Right kidney (tissue), 1 donor: ENCODE results near the gene TUBB.
"Not testable (repeated sequence)": the region's sequence is repeated elsewhere in the genome, so short reads cannot be mapped to it uniquely, and the experiment has no call there.

Experiments
- DNase-seq: peaks from one replicate; pipeline ENCODE4 v3.0.0-alpha.2; 2016

The TUBB gene

GRCh38 chr6:30761791-30762429 is 41.8 kb downstream of the TUBB start:
- no peak for DNase-seq

- no peak for DNase-seq
These were observed 43.0 kb downstream of the TUBB start for GRCh38 chr6:30763155-30763617.

GRCh38 chr6:30763618-30764489 is 43.7 kb downstream of the TUBB start:
- DNase-seq = peak; percentile 62

GRCh38 chr6:30764490-30765043 is 44.4 kb downstream of the TUBB start:
- DNase-seq = not testable (repeated sequence)

GRCh38 chr6:30765495-30765894 is 45.3 kb downstream of the TUBB start:
- DNase-seq = not testable (repeated sequence)

DNA sequence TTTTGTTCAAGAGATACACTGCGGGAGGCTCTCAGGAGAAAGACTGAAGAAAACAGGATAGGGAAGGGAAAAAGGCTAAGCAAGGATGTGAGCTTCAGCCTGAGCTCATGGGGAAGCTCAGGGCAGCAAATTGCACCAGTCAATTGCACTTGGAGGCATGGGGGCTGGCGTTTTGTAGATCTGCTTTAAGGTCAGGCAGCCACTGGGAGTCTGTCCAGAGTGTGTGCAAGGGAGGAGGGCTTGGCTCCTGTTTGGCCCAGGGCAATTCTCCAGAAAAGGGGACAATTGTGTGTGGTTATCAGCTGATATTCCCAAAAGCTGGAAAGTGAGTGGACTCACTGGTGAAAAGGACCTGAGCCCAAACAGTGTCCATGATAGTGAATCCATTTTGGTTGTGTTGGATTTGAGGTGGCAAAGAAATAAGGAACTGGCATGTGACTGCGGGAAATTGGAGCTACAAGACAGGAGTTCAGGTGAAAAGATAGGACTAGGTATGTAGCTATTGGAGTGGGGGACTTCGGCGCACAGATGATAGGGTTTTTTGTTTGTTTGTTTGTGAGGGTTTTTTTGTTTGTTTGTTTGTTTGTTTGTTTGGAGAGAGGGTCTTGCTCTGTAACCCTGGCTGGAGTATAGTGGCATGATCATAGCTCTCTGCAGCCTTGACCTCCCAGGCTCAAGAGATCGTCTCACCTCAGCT is 46.5 kb downstream of the TUBB start:
- no peak for DNase-seq

DNA sequence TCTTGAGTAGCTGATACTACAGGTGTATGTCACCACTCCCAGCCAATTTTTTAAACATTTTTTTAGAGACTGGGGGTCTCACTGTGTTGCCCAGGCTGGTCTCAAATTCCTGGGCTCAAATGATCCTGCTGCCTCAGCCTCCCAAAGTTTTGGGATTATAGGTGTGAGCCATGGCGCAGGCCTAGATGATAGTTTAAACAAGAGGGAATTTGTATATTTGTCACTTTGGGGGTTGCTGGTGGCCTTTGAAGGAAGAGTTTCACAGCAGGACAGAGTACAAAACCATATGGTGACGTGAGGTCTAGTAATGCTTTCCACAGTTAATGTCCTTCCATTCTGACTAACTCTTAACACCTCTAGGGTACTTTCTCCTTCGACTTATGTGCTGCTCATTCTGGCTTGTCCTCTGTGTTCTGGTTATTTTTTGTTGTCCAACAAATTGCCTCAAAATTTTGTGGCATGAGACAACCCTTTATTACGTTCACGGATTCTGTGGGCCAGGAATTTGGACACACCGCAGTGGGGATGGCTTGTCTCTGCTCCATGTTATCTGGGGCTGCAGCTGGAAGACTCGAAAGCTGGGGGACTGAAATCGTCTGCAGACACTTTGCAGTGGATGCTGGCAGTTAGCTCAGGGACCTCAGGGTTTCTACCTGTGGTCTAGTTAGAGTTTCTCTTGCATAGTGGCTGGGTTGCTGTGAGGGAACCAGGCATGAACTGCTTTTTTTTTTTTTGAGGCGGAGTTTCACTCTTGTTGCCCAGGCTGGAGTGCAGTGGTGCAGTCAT is 47.2 kb downstream of the TUBB start:
- no peak for DNase-seq

DNA sequence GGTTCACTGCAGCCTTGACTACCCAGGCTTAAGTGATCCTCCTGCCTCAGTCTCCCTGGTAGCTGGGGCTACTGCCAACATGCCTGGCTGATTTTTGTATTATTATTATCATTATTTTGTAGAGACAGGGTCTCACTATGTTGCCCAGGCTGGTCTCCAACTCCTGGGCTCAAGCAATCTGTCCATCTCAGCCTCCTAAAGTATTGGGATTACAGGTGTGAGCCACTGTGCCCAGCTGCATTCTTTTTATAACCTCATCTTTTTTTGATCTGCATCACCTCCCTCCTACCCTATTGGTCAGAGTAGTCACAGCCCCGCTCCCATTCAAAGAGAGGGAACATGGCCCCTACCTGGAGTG is 47.8 kb downstream of the TUBB start:
- DNase-seq = no peak

- no peak for DNase-seq
These were observed 48.5 kb downstream of the TUBB start for GRCh38 chr6:30768634-30769087.

GRCh38 chr6:30769088-30769852 is 49.1 kb downstream of the TUBB start:
- no peak for DNase-seq

DNA sequence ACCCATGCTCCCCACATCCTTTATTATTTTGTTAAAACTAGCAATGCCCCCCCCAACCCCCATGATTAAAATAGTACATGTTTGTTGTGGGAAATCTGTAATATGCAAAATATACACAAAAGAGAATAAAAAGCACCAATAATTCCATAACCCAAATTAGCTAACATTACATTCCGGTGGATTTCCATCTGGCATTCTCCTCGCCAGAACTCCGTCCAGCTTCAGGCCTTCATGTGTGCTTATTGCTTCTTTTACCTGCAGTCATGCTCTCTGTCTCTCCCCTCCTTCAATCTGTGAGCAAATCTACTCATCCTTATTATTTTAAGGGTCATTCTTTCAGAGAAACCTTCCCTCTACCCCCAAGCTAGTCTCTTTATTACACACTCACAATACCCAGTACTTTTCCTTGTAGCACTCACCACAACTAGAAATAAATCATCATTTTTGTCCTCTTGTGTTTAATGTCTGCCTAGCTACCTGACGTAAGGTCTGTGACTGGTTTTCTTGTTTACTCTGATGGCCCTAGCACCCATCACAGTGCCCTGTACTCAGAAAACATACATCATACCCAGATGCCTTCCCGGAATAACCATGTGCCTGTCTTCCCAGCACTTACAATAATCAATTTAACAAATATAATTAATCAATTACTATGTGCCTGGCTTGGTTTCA is 49.8 kb downstream of the TUBB start:
- no peak for DNase-seq

GRCh38 chr6:30770592-30770991 is 50.4 kb downstream of the TUBB start:
- DNase-seq = no peak

DNA sequence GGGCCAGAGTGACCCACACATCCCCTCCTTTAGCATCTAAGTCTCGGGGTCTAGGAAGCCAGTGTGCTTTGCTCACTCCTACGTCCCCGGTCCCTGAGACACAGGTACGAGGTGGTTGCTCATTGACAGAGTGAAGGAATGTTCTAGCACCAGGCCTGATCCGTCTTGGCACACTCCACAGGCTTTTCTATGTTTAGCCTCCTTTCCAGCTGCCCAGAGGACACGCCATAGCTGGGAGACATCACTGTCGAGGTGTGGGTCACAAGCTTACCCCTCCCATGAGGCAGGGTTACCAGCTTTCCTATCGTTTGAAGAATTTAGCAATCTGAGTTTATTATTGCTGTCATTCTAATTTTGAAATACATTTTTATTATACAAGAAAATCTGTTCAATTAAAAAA is 54.5 kb downstream of the TUBB start:
- DNase-seq = no peak
